Body of pancreas (tissue), 4 donors: Measurements from ENCODE around the gene NR2F1-AS1. TPM values are rescaled to one million over a fixed set of nuclear protein-coding genes. Genes with fewer than 3 reads are reported as not detected.

ENCODE experiments used
- ATAC-seq: fragments of 150-250 bp; one replicate; pipeline ENCODE4 v1.9.1; 2016
- DNase-seq, 4 donors: peaks; one replicate each; pipeline ENCODE4 v3.0.0-alpha.2; 2019
- H3K27ac ChIP-seq, 4 donors: fragments of 200-600 bp; sonication (generic); 1 replicate in 3 of 4; 2 replicates in 1 of 4; pipeline versions ENCODE4 v1.5.1 to v1.6.1; 2016 to 2019; ENCODE audit warnings: mild to moderate bottlenecking in 1 of 4, mixed read lengths in 1 of 4, moderate library complexity in 1 of 4
- H3K27me3 ChIP-seq, 2 donors: fragments of 200-600 bp; sonication (generic); one replicate each; pipeline ENCODE4 v1.6.0; 2016; ENCODE audit warnings: mild to moderate bottlenecking in 1 of 2
- H3K36me3 ChIP-seq, 2 donors: fragments of 200-600 bp; sonication (generic); replicated peaks in 1 of 2; 2 replicates each; pipeline ENCODE4 v1.5.1; 2016; ENCODE audit warnings: low read depth in 2 of 2; ENCODE audit not compliant: insufficient read depth in 1 of 2
- H3K4me1 ChIP-seq: fragments of 200-600 bp; sonication (generic); one replicate; pipeline ENCODE4 v1.6.0; 2016
- H3K4me3 ChIP-seq, 2 donors: fragments of 200-600 bp; sonication (generic); 1 replicate in 1 of 2; 2 replicates in 1 of 2; pipeline ENCODE4 v1.5.1; 2016 to 2019
- H3K9me3 ChIP-seq, 3 donors: fragments of 200-600 bp; sonication (generic); 1 replicate in 2 of 3; 2 replicates in 1 of 3; pipeline ENCODE4 v1.5.1; 2016
- POLR2A ChIP-seq, 3 donors: fragments of 450-650 bp; IDR thresholded peaks; one replicate each; pipeline ENCODE4 v1.6.1; 2016; ENCODE audit warnings: antibody characterized with exemption in 3 of 3, mild to moderate bottlenecking in 2 of 3
- WGBS, 2 donors: methylation state at CpG; one replicate each; pipeline ENCODE4 v1.1.5; 2017; 5-methylcytosine and 5-hydroxymethylcytosine counted together
- intact Hi-C: fragments of 100-400 bp; cut with DNase I; formaldehyde crosslinking; loops from one replicate; pipeline ENCODE4 v1.15.1; 2023
- total RNA-seq, 2 donors: library from RNA; depleted of rRNA; stranded (reverse); fragments of >200 nt; gene quantifications; one replicate each; pipeline ENCODE4 v1.1.0, GENCODE V29; 2016
- TF ChIP-seq, protein P1 (sequence below), 7 experiments: fragments of 450-650 bp in 4 of 7; fragments of 200-600 bp in 3 of 7; sonication (generic) in 3 of 7; IDR thresholded peaks; one replicate each; pipeline ENCODE4 v1.5.1; 2016 to 2019; ENCODE audit warnings: antibody characterized with exemption in 7 of 7

Gene NR2F1-AS1
- total RNA-seq, 2 donors from 2014 or later = 4.9 to 5.3 TPM

GRCh38 chr5:93590493-93590892 is 9.5 kb upstream of the NR2F1-AS1 start:
- TF ChIP-seq, protein P1, sequence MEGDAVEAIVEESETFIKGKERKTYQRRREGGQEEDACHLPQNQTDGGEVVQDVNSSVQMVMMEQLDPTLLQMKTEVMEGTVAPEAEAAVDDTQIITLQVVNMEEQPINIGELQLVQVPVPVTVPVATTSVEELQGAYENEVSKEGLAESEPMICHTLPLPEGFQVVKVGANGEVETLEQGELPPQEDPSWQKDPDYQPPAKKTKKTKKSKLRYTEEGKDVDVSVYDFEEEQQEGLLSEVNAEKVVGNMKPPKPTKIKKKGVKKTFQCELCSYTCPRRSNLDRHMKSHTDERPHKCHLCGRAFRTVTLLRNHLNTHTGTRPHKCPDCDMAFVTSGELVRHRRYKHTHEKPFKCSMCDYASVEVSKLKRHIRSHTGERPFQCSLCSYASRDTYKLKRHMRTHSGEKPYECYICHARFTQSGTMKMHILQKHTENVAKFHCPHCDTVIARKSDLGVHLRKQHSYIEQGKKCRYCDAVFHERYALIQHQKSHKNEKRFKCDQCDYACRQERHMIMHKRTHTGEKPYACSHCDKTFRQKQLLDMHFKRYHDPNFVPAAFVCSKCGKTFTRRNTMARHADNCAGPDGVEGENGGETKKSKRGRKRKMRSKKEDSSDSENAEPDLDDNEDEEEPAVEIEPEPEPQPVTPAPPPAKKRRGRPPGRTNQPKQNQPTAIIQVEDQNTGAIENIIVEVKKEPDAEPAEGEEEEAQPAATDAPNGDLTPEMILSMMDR (IDR thresholded peaks at IDR 0.05) = no peak
- no peak for TF ChIP-seq POLR2A (IDR thresholded peaks at IDR 0.05)
- Histone ChIP-seq H3K27me3 (peaks cover 0 to 4% of the 10 kb centered on the region in 2 donors), H3K9me3 (no peaks in the 10 kb centered on the region), H3K4me1 (no peaks in the 10 kb centered on the region), H3K27ac (no peak overlapping the region), H3K4me3 (no peak overlapping the region), H3K36me3 (no peaks in the 10 kb centered on the region)
- intact Hi-C loops = loop anchor here (10.0 kb wide), 1 partner anchor 194 kb away; no protein-coding TSS in a partner anchor
- WGBS, 2 donors = 45 to 71% methylated on average over 3 of the region's 3 CpGs
- ATAC-seq (no peak), DNase-seq (no peak)

DNA sequence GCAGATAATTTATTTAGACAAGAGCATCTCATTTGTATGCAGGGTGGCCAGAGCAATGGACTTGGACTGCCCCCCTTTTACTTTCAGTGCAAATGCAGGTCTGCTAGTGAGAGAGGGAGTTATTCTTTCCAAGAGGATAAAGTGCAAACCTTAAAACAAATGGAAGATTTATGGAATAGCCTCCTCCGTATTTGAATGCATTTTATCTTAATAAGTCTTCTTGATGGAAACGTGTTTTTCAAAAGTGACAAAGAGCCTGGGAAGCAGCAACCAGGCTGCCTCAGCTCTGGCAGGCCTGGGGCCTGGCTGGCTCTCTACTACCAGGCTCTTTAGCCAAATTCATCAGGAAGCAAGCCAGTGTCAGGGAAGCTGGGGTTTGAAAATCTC is 8.8 kb upstream of the NR2F1-AS1 start:
- H3K9me3 ChIP-seq = no peaks in the 10 kb centered on the region
- intact Hi-C loops = loop anchor here (10.0 kb wide), 1 partner anchor 195 kb away; no protein-coding TSS in a partner anchor
- H3K27ac ChIP-seq = no peak overlapping the region
- DNase-seq = no peak
- H3K27me3 ChIP-seq = peaks cover 0 to 4% of the 10 kb centered on the region in 2 donors
- no peaks in the 10 kb centered on the region for H3K4me1 ChIP-seq
- no peak for ATAC-seq
- no peaks in the 10 kb centered on the region for H3K36me3 ChIP-seq
- WGBS, 2 donors = 58 to 78% methylated on average over 2 of the region's 2 CpGs
- TF ChIP-seq, protein P1 (IDR thresholded peaks at IDR 0.05) = no peak
- no peak for TF ChIP-seq POLR2A (IDR thresholded peaks at IDR 0.05)
- no peak overlapping the region for H3K4me3 ChIP-seq

GRCh38 chr5:93589152-93589828 is 8.3 kb upstream of the NR2F1-AS1 start:
- Histone ChIP-seq H3K9me3 (no peaks in the 10 kb centered on the region), H3K4me1 (no peaks in the 10 kb centered on the region), H3K27ac (no peak overlapping the region), H3K27me3 (peaks cover 0 to 4% of the 10 kb centered on the region in 2 donors), H3K36me3 (no peaks in the 10 kb centered on the region), H3K4me3 (no peak overlapping the region)
- 81 to 88% methylated on average over 6 of the region's 6 CpGs for WGBS, 2 donors
- no peak for ATAC-seq
- no peak for DNase-seq
- TF ChIP-seq POLR2A (IDR thresholded peaks at IDR 0.05) = no peak
- TF ChIP-seq, protein P1 (IDR thresholded peaks at IDR 0.05) = no peak
- intact Hi-C loops = no loop called here

DNA sequence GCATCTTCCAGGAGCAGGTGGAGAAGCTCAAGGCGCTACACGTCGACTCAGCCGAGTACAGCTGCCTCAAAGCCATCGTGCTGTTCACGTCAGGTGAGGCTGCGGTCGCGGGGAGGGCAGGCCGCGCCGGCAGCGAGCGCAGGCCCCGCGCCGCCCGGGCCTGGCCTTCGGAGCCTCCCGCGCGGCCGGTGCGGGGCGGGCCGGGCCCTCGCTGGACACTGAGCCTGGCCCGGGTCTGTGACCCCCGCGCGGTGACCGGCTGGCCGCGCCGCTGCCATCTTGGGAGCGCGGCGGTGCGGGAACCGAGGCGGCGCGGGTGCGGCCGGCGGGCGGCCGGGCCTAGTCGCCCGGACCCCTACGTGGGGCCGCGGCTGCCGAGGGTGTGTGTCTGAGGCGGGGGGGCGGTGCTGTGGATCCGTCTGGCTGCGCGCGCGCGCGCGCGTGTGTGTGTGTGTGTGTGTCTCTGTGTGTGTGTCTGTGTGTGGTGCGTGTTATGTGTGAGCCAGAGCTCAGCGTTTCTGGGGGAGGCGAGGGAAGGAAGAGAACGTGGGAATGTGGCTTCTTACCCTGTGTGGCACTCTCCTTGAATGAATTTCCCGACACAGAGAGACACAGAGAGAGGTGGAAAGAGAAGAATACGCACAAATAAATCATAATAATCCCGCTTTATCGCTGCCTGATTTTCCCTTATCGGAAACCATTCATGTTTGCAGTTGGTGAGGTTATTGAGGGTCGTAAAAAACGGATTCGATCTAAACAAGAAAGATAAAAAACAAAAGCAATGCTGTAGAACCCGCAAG is 7.5 kb upstream of the NR2F1-AS1 start:
- H3K27me3 ChIP-seq = peaks cover 0 to 4% of the 10 kb centered on the region in 2 donors
- H3K9me3 ChIP-seq = no peaks in the 10 kb centered on the region
- H3K4me3 ChIP-seq = no peak overlapping the region
- ATAC-seq = no peak
- intact Hi-C loops = no loop called here
- H3K4me1 ChIP-seq = peaks cover 3% of the 10 kb centered on the region
- WGBS, 2 donors = 52 to 69% methylated on average over 57 to 64 of the region's 78 CpGs
- H3K36me3 ChIP-seq = no peaks in the 10 kb centered on the region
- H3K27ac ChIP-seq = no peak overlapping the region
- no peak for TF ChIP-seq POLR2A (IDR thresholded peaks at IDR 0.05)
- TF ChIP-seq, protein P1 (IDR thresholded peaks at IDR 0.05) = no peak
- no peak for DNase-seq
